Fibroblast of lung (primary cell): Measurements from ENCODE around the gene ITGAE. TPM values are rescaled to one million over a fixed set of nuclear protein-coding genes. Genes with fewer than 3 reads are reported as not detected.

Source experiments
- DNase-seq, 2 donors: peaks; one replicate each; pipeline versions ENCODE4 v3.0.0 to v3.0.0-alpha.2; 2010; ENCODE audit warnings: low read depth in 2 of 2
- H2AFZ ChIP-seq: 2 replicates; pipeline ENCODE4 v1.5.1; 2012; ENCODE audit warnings: low read length, control low read depth, inconsistent platforms
- H3K27ac ChIP-seq: 2 replicates; pipeline ENCODE4 v1.5.1; 2011; ENCODE audit warnings: low read length, control low read depth; ENCODE audit not compliant: insufficient read depth
- H3K27me3 ChIP-seq: 2 replicates; pipeline ENCODE4 v1.5.1; 2011; ENCODE audit warnings: mild to moderate bottlenecking, low read length; ENCODE audit not compliant: control insufficient read depth, insufficient read depth
- H3K36me3 ChIP-seq: 2 replicates; pipeline ENCODE4 v1.5.1; 2011; ENCODE audit warnings: low read length; ENCODE audit not compliant: control insufficient read depth, insufficient read depth
- H3K4me1 ChIP-seq: 2 replicates; pipeline ENCODE4 v1.5.1; 2011; ENCODE audit warnings: low read length; ENCODE audit not compliant: control insufficient read depth, insufficient read depth; ENCODE audit errors: extremely low read depth
- H3K4me2 ChIP-seq: 2 replicates; pipeline ENCODE4 v1.5.1; 2011; ENCODE audit warnings: low read length, control low read depth; ENCODE audit not compliant: insufficient read depth; ENCODE audit errors: extremely low read depth
- H3K4me3 ChIP-seq, 4 experiments: fragments of 200-600 bp in 1 of 4; sonication (generic) in 1 of 4; replicated peaks in 1 of 4; 2 replicates each; pipeline ENCODE4 v1.5.1; 2011 to 2016; ENCODE audit warnings: low read length in 4 of 4, low read depth in 3 of 4, mild to moderate bottlenecking in 3 of 4, control low read depth in 2 of 4, inconsistent platforms in 1 of 4, mixed read lengths in 1 of 4; ENCODE audit not compliant: insufficient read depth in 1 of 4; ENCODE audit errors: control extremely low read depth in 1 of 4
- H3K79me2 ChIP-seq: 2 replicates; pipeline ENCODE4 v1.5.1; 2012; ENCODE audit warnings: mild to moderate bottlenecking, low read length, inconsistent platforms; ENCODE audit not compliant: control insufficient read depth, insufficient read depth
- H3K9ac ChIP-seq: 2 replicates; pipeline ENCODE4 v1.5.1; 2011; ENCODE audit warnings: mild to moderate bottlenecking, low read length, control low read depth; ENCODE audit not compliant: insufficient read depth
- H3K9me3 ChIP-seq: 2 replicates; pipeline ENCODE4 v1.5.1; 2012; ENCODE audit warnings: low read depth, low read length; ENCODE audit not compliant: control insufficient read depth, insufficient read depth
- H4K20me1 ChIP-seq: 2 replicates; pipeline ENCODE4 v1.5.1; 2011; ENCODE audit warnings: low read length; ENCODE audit not compliant: control insufficient read depth, insufficient read depth; ENCODE audit errors: extremely low read depth
- EZH2 ChIP-seq: IDR thresholded peaks from 2 replicates; pipeline ENCODE4 v1.5.1; 2012; ENCODE audit warnings: low read length, control low read depth, mild to moderate bottlenecking; ENCODE audit errors: missing control alignments
- polyA plus RNA-seq, 2 donors: library from polyadenylated mRNA; depleted of rRNA in 1 of 2; stranded (reverse) in 1 of 2; unstranded in 1 of 2; fragments of >200 nt; gene quantifications; 2 replicates each; pipeline ENCODE4 v1.2.1, GENCODE V29; 2011 to 2012; ENCODE audit warnings: missing spikeins in 1 of 2
- total RNA-seq: library from RNA; depleted of rRNA; stranded (reverse); fragments of >200 nt; gene quantifications from 2 replicates; pipeline ENCODE4 v1.2.1, GENCODE V29; 2014
- TF ChIP-seq, protein P1 (sequence below), 2 donors: IDR thresholded peaks in 1 of 2; conservative IDR thresholded peaks in 1 of 2; 1 replicate in 1 of 2; 2 replicates in 1 of 2; pipeline ENCODE4 v1.5.1; 2011 to 2012; ENCODE audit warnings: low read length in 2 of 2, control low read depth in 1 of 2, inconsistent platforms in 1 of 2, low read depth in 1 of 2, mild to moderate bottlenecking in 1 of 2

Gene ITGAE
- total and polyA plus RNA-seq, 2 donors (not counting 1 experiment from before 2014, with no cell fraction given): 29.7 to 72.5 TPM

DNA sequence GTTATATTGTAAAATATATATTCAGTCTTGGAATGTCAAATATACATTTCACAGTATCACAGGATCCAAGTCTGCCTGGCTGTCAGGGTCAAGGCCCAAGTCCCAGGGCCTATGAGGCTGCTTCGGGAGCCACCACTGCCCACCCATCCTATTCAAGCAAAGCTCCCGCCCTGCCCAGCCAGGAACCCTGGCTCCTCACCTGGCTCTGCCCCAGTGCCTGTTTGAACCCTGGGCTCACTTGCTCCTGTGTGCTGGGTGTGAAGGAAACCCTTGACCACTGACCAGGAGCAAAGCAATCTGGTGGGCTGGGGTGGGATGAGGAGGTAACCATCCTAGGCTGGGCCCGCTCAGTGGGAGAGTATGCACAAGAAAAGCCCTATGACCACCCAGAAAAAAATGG lies 27.0 kb downstream of the ITGAE start:
- Histone ChIP-seq H3K9ac (no peak overlapping the region), H2AFZ (no peak overlapping the region), H3K79me2 (no peaks in the 10 kb centered on the region), H3K27me3 (peaks cover 3% of the 10 kb centered on the region), H4K20me1 (no peaks in the 10 kb centered on the region), H3K36me3 (no peaks in the 10 kb centered on the region), H3K4me1 (no peaks in the 10 kb centered on the region), H3K4me3 (no peak overlapping the region), H3K9me3 (no peaks in the 10 kb centered on the region), H3K27ac (no peak overlapping the region), H3K4me2 (no peak overlapping the region)
- DNase-seq: no peak
- no peak for TF ChIP-seq EZH2
- TF ChIP-seq, protein P1, sequence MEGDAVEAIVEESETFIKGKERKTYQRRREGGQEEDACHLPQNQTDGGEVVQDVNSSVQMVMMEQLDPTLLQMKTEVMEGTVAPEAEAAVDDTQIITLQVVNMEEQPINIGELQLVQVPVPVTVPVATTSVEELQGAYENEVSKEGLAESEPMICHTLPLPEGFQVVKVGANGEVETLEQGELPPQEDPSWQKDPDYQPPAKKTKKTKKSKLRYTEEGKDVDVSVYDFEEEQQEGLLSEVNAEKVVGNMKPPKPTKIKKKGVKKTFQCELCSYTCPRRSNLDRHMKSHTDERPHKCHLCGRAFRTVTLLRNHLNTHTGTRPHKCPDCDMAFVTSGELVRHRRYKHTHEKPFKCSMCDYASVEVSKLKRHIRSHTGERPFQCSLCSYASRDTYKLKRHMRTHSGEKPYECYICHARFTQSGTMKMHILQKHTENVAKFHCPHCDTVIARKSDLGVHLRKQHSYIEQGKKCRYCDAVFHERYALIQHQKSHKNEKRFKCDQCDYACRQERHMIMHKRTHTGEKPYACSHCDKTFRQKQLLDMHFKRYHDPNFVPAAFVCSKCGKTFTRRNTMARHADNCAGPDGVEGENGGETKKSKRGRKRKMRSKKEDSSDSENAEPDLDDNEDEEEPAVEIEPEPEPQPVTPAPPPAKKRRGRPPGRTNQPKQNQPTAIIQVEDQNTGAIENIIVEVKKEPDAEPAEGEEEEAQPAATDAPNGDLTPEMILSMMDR (conservative IDR thresholded peaks at IDR 0.05 in 1 of 2, IDR thresholded peaks at IDR 0.05 in 1 of 2; ENCODE audit: low read depth in 1 of 2, low read length in 2 of 2): no peak

DNA sequence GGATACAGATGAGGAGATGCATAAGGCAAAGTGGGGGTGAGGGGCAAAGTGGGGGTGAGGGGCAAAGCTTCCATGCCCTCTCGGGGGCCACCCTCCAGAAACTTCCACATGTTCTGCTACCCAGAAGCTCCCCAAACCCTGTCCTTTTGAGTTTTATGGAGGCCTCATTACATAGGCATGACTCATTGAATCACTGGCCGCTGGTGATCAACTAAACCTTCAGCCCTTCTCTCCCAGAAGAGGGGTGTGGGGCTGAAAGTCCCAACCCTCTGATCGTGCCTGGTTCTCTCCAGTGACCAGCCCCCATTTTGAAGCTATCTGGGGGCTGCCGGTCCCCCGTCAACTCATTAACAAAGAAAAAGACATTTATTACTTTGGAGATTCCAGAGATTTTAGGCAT lies 27.5 kb downstream of the ITGAE start:
- DNase-seq: peak; percentile 62 to 78
- H3K4me2 ChIP-seq: no peak overlapping the region
- no peak overlapping the region for H3K27ac ChIP-seq
- H3K79me2 ChIP-seq: no peaks in the 10 kb centered on the region
- H2AFZ ChIP-seq: no peak overlapping the region
- H4K20me1 ChIP-seq: no peaks in the 10 kb centered on the region
- no peaks in the 10 kb centered on the region for H3K9me3 ChIP-seq
- H3K4me1 ChIP-seq: no peaks in the 10 kb centered on the region
- no peak overlapping the region for H3K9ac ChIP-seq
- H3K4me3 ChIP-seq: no peak overlapping the region
- H3K27me3 ChIP-seq: peaks cover 5% of the 10 kb centered on the region
- TF ChIP-seq EZH2: no peak
- TF ChIP-seq, protein P1 (conservative IDR thresholded peaks at IDR 0.05 in 1 of 2, IDR thresholded peaks at IDR 0.05 in 1 of 2; ENCODE audit: low read depth in 1 of 2, low read length in 2 of 2): no peak
- H3K36me3 ChIP-seq: no peaks in the 10 kb centered on the region

DNA sequence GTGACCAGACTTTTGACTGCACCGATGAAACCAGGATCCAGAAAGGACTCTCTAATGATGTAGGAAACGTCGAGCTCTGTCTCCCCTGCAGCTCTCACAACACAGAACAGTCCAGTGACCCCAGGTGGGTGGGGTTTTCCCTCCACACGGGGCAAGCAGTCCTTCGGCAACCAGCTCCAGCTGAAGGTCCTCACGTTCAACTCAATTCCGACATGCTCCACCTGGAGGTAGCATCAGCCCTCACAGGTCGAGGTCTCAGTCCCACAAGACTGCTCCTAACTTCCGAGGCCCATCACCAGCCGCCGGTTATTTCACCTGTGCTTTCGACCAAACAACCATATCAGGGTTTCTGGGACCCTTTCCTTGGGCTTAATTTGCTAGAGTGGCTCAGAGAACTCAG lies 28.2 kb downstream of the ITGAE start:
- Histone ChIP-seq H2AFZ (no peak overlapping the region), H3K79me2 (no peaks in the 10 kb centered on the region), H3K9ac (no peak overlapping the region), H3K4me2 (no peak overlapping the region), H4K20me1 (no peaks in the 10 kb centered on the region), H3K4me1 (no peaks in the 10 kb centered on the region), H3K27me3 (peaks cover 5% of the 10 kb centered on the region), H3K36me3 (no peaks in the 10 kb centered on the region), H3K27ac (no peak overlapping the region), H3K4me3 (no peak overlapping the region), H3K9me3 (no peaks in the 10 kb centered on the region)
- TF ChIP-seq, protein P1 (conservative IDR thresholded peaks at IDR 0.05 in 1 of 2, IDR thresholded peaks at IDR 0.05 in 1 of 2; ENCODE audit: low read depth in 1 of 2, low read length in 2 of 2): no peak
- TF ChIP-seq EZH2: no peak
- DNase-seq: no peak
